GM13977 (cell line): ENCODE results near the gene SCMH1.
"Not testable (repeated sequence)": the region's sequence is repeated elsewhere in the genome, so short reads cannot be mapped to it uniquely, and the experiment has no call there.

ENCODE experiments used
- DNase-seq: peaks from one replicate; pipeline ENCODE4 v3.0.0; 2012; ENCODE audit warnings: low spot score
- in situ Hi-C: fragments of 300-500 bp; cut with MboI; formaldehyde crosslinking; loops from one replicate; pipeline ENCODE4 v1.12.0; 2022; ENCODE audit warnings: low sequenced_read_pairs, low pct_unique_long_range_greater_than_20kb, mixed read lengths, inconsistent platforms; ENCODE audit not compliant: unreplicated experiment
- TF ChIP-seq, protein P1 (sequence below): IDR thresholded peaks from 2 replicates; pipeline ENCODE4 v1.5.1; 2012; ENCODE audit warnings: mild to moderate bottlenecking, control low read depth; ENCODE audit not compliant: insufficient read depth; ENCODE audit errors: extremely low read depth, missing control alignments

SCMH1 gene

GRCh38 chr1:41235893-41236292 is 6.2 kb downstream of the SCMH1 start:
- in situ Hi-C loops = no loop called here

DNA sequence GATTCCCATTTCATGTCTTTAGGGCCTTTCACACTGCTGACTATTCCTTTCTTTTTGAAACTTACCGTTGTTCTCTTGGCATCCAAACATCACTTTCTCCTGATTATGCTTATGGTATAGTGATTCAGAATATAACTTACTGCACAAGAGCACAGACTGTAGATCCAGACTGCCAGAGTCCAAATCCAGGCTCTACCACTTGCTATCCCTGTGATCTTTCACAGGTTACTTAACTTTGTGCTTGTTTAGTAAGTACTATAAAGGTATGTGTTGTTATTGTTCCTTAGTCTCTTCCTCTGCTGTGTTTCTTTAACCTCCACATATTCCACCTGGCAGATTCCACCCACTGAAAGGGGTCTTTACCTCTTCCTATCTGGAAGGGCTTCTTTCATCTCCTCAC is 8.4 kb downstream of the SCMH1 start:
- in situ Hi-C loops = no loop called here

More at GRCh38 chr1:41235893-41236292, 6.2 kb downstream of the SCMH1 start:
- DNase-seq = no peak
- TF ChIP-seq, protein P1, sequence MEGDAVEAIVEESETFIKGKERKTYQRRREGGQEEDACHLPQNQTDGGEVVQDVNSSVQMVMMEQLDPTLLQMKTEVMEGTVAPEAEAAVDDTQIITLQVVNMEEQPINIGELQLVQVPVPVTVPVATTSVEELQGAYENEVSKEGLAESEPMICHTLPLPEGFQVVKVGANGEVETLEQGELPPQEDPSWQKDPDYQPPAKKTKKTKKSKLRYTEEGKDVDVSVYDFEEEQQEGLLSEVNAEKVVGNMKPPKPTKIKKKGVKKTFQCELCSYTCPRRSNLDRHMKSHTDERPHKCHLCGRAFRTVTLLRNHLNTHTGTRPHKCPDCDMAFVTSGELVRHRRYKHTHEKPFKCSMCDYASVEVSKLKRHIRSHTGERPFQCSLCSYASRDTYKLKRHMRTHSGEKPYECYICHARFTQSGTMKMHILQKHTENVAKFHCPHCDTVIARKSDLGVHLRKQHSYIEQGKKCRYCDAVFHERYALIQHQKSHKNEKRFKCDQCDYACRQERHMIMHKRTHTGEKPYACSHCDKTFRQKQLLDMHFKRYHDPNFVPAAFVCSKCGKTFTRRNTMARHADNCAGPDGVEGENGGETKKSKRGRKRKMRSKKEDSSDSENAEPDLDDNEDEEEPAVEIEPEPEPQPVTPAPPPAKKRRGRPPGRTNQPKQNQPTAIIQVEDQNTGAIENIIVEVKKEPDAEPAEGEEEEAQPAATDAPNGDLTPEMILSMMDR = no peak

DNA sequence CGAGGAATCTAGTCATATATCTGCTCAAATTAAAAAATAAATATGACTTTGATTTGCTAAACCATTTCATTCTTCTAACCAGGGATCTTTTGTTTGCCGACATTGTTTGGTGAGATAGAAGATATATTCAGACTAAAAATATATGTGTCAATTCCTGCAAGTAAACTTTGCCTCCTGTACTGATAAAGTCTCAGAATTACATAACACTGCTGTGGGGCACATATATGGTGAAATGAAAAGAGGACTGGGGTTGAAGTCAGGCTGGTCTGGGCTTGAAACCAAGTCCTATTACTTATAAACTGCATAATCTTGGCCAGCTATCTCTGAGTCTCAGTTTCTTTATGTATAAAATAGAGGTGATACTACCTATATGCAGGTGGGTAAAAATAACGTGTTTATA is 9.8 kb downstream of the SCMH1 start:
- TF ChIP-seq, protein P1 = no peak
- no peak for DNase-seq
- in situ Hi-C loops = no loop called here

More for the DNA sequence above, 8.4 kb downstream of the SCMH1 start:
- DNase-seq = no peak
- TF ChIP-seq, protein P1 = no peak

GRCh38 chr1:41230656-41231055 is 11.4 kb downstream of the SCMH1 start:
- DNase-seq = no peak
- TF ChIP-seq, protein P1 = no peak
- in situ Hi-C loops = no loop called here

- in situ Hi-C loops, DNase-seq: not testable (repeated sequence)
Observed at GRCh38 chr1:41229219-41229618, 12.9 kb downstream of the SCMH1 start.

DNA sequence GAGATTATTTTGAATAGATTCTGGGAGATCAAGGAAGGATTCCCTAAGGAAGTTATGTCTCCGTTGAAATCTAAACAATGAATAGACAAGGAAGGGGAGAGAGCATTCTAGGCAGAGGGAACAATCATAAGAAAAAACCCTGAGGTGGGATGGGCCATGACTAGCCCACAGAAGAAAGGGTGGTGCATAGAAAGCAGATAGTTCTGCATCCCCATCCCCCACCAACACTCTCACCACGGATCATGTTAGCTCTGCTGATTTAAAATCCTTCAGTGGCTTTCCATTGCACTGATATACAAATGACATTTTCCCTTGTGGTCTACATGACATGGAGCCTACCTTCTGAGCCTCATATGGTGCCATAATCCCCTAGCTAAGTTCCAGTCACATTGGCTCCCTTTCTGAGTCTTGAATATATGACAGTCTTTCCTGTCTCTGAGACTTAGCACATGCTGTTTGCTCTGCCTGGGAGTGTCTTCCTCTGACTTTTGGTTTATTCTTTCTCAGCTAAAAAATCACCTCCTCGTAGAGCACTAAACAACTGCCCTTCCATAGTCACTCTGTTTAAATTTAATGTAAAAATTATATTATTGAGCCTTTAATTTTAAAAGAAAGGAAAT is 15.2 kb downstream of the SCMH1 start:
- in situ Hi-C loops = no loop called here
- TF ChIP-seq, protein P1 = no peak
- DNase-seq = no peak

DNA sequence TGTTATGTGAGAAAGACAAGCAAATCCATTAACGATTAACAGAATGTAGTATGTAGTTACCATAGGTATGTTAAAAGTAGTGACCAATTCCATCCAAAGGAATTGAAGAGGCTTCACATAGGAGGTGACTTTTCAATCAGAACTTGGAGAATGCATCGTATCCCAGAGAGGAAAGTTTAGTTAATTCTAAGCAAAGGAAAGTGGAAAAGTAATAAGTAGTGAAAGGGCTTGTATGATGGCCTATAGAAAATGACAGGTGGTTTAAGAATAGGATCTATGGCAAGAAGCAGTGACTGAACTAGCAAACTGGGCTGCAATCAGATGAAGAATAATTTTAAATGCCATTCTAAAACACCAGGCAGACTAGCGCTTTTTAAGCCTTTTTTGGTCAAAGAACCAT is 16.6 kb downstream of the SCMH1 start:
- no peak for DNase-seq
- in situ Hi-C loops = no loop called here
- TF ChIP-seq, protein P1 = no peak
